Frontal cortex (tissue), 4 donors: ENCODE data around the gene SHLD2. TPM values are rescaled to one million over a fixed set of nuclear protein-coding genes. Genes with fewer than 3 reads are reported as not detected.
"Not testable (repeated sequence)": the region's sequence is repeated elsewhere in the genome, so short reads cannot be mapped to it uniquely, and the experiment has no call there.

Source experiments
- DNase-seq, 2 donors: peaks; one replicate each; pipeline ENCODE4 v3.0.0; 2012; ENCODE audit warnings: low spot score in 2 of 2
- FAIRE-seq: peaks from 2 replicates; lab custom pipeline; 2012; peaks lifted over from hg19 to GRCh38; lab: Jason Lieb, UNC
- total RNA-seq: library from RNA; depleted of rRNA; stranded (reverse); fragments of >200 nt; gene quantifications from one replicate; pipeline ENCODE4 v1.2.3, GENCODE V29; 2014
- donor health status: control.
- donor health status: control.
- donor health status: control.

The SHLD2 gene
- total RNA-seq, 1 donor from 2014 or later, result 42.8 TPM

DNA sequence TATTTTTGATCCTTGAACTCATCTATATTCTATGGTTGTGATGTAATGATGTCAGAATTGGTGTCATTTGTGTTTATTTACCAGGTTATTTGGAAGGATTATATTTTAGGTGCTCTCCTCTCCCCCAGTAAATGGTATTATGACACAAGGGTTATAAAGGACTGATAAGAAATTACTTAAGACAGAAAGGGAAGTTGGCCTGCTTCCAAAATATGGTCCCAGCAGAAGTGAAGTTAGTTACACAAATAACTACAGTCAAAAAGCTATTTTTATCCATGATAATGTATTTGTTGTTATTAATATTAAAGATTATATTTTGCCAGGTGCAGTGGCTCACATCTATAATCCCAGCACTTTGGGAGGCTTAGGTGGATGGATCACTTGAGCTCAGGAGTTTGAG lies 37.2 kb downstream of the SHLD2 start:
- DNase-seq, result not testable (repeated sequence)

DNA sequence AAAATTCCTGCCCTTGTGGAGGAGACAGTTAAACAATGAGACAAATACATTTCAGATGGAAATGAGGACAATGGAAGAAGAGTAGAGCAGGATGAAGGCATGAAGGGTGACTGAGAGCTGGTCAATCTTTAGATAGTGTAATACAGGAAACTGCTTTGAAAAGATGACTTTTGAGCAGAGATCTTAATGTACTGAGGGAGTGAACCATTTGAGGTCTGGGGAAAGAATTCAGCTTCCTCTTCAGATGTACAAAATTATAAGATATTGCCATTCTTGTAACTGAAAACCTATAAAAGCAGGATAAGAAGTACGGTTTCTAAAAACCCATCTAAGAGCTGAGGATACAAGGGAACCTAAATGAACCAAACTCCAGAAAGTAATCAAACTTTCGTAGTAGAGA lies 38.9 kb downstream of the SHLD2 start:
- DNase-seq, FAIRE-seq: not testable (repeated sequence)

More for the DNA sequence above, 37.2 kb downstream of the SHLD2 start:
- FAIRE-seq, result not testable (repeated sequence)

DNA sequence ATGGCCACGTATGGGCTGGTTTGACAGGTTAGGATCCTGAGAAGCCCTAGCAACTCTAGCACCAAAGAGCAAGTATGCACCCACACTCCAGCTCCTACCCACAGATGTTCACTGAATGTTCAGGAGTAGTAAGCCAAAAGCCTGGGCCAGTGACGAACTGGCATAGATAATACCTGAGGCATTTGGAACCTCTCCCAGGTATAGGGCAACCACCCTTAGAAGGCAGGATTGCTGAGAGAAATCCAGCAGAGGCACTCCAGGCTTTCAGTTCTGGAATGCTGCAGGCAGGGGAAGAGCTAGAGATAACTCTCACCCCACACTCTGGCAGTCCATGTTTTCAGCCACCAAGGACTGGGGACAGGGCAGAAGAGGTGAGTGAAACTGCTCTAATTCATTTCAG lies 39.4 kb downstream of the SHLD2 start:
- not testable (repeated sequence) for FAIRE-seq, DNase-seq

DNA sequence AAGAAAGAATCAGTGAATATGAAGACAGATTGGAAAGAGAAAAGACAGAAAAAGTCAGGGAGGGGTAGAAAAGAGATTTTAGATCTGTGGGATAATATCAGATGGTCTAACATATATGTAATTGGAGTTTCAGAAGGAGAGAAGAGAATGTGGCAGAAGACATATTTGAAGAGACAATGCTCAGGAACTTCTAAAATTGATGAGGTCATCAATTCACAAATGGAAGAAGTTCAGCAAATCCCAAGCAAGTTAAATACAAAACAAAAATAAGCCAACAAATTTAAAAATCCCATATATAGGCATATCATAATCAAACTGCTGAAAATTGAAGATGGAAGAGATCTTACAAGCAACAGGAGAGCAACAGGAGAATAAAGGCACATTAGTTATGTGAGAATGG lies 42.5 kb downstream of the SHLD2 start:
- not testable (repeated sequence) for FAIRE-seq, DNase-seq

DNA sequence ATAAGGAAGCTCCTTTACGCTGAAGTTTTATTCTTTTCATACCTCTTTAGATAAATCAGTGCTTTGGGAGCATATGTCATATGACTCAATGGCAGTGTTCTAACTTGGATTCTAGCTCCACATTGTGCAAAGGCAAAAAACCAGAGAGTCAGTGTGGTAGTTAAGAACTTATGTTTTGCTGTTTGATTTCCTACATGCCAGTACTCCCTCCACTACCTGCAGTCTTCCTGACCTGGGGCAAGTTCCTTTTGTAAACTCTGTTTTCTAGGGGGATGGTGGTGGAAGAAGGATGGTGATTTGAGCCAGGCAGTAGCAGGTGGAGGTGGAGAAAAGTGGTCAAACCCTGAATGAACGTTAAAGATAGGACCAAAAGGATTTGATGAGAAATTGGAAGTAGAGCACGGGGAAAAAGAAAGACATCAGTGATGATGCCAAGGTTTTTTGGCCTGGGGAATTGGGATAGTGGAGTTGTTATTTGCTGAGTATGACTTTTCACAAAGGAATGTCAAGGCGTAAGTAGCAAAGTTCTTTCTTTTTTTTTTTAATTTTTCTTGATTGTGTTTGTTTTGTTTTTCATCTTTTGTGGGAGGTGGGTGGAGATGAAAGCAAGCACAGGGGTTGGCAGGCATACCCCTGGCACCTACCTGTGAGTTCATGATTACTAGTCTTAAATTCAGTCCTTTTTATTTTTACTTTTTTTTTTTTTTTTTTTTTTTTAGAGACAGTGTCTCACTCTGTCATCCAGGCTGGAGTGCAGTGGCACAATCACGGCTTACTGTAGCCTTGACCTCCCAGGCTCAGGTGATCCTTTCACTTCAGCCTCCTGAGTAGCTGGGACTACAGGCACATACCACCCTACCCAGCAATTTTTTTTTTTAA lies 47.5 kb downstream of the SHLD2 start:
- DNase-seq, FAIRE-seq: not testable (repeated sequence)

DNA sequence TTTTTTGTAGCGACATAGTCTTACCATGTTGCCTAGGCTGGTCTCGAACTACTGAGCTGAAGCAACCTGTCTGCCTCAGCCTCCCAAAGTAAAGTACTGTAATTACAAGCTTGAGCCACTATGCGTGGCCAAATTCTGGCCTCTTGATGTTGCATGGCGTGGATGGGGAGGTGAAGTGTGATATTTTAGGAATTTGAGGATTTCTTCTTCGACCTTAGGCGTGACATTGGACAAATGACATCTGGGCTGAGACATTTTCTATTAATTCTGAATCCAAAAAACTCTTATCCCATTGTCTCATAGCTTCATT lies 48.1 kb downstream of the SHLD2 start:
- FAIRE-seq, DNase-seq: not testable (repeated sequence)

DNA sequence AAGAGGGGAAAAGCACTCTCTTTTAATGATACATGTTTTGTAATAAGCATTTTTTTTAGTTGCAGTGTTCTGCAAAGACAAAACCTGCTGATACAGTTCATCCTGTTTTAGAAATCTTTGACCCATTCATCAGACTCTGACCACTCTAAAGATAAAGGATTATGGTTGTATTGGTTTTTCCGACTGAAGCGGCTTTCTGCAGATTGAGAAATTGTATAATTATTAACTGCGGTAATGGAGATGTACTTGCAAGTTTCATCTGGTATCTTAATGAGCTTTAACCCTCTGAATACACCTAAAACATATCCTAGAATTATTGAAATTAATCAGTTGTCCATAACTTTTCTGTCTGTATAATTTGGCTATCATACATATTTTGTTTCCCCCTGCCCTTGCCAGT lies 50.6 kb downstream of the SHLD2 start:
- FAIRE-seq, DNase-seq: not testable (repeated sequence)

DNA sequence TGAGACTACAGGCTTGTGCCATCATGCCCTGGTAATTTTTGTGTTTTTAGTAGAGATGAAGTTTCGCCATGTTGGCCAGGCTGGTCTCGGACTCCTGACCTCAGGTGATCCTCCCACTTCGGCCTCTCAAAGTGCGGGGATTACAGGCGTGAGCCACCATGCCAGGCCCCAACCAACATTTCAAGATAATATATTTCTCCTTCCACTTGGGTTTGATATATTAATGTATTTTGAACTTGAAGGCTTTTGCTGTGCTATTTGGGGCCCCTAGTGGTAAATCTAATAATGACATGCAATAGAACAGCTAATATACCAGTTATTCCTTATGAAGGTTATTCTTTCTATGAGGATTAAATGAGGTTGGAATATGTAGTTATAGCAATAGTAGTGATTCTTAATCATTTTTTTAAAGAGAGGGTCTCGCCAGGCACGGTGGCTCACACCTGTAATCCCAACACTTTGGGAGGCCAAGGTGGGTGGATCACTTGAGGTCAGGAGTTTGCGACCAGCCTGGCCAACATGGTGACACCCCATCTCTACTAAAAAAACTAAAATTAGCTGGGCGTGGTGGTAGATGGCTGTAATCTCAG lies 54.1 kb downstream of the SHLD2 start:
- not testable (repeated sequence) for DNase-seq, FAIRE-seq

DNA sequence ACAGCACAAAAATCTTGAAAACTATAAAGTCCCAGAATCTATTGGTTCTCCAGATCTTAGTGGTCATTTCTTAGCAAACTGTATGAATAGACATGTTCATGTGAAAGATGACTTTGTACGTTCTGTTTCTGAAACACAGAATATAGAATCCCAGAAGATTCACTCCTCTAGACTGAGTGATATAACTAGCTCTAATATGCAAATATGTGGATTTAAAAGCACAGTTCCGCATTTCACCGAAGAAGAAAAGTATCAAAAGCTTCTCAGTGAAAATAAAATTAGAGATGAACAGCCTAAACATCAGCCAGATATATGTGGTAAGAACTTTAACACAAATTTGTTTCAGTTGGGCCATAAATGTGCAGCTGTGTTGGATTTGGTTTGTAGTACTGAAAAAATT lies 56.5 kb downstream of the SHLD2 start:
- FAIRE-seq, DNase-seq: not testable (repeated sequence)

DNA sequence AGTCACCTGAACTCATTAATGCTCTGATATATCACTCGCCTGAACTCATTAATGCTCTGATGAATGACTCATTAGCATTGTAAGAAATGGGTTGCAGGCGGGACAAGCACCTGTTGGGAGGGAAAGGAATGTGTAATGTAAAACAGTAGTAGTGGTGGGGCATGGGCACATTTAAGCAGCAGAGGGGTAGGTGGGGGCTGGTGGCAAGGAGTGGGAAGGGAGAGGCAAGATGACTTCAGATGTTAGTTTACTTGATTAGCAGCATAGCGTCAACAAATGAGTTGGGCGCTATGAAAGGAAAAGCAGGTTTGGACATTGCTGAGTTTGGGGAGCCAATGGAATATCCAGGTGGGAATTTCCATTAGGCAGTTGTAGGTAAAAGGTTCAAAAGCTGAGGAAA lies 61.8 kb downstream of the SHLD2 start:
- DNase-seq, FAIRE-seq: not testable (repeated sequence)

DNA sequence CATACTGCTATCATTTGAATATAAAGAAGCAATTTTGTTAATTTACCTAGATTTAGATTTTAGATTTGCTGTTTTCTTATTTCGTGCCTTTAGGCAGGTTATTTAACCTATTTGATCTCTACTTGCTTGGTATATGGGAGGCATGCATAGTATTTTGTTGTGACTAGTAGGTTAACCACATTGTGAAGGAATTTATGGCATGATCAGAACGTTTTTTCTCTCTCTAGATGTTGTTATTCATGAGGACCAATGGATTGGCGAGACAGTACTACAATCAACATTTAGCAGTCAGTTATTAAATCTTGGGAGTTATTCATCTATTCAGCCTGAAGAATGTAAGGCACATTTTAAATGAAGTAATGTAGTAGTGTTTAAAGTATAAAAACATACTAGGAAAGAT lies 62.8 kb downstream of the SHLD2 start:
- not testable (repeated sequence) for DNase-seq, FAIRE-seq

DNA sequence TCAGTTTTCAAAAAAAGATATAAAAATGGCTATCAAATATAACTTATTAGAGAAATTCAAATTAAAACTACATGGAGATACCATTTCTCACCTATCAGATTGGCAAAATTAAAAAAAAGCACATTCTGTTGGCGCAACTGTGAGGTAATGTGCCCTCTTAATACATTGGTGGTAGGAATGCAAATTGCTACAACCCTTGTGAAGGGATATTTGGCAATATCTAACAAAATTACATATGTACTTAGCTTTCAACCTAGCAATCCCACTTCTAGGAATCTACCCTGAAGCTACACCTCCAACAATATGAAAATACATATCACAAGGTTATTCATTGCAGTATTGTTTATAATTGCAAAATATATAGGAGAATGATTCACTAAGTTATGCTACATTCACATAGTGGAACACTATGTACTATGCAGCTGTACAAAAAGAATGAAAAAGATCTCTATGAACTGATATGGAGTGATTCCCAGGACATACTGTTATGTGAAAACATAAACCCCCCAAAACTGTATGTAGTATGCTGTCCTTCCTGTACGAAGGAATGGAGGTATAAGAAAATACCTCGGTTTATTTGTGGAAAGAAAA lies 67.8 kb downstream of the SHLD2 start:
- DNase-seq, FAIRE-seq: not testable (repeated sequence)

DNA sequence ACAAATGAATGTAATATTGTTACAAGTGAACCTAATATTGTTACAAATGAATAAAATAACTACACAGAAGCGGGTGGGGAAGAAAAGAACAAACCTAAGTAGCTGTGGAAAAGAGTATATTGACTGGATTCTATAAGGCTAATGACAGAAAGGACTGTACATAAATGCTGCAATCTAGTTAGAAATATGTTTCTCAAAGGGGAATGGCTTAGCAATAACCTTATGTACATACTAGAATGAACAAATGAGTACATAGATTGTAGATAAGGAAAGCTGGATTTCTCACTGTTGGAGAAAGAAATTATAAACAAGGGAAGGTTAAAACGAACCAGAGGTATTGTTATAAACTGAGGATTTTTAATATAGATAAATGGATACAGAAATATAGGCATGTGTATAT lies 68.4 kb downstream of the SHLD2 start:
- not testable (repeated sequence) for FAIRE-seq, DNase-seq

DNA sequence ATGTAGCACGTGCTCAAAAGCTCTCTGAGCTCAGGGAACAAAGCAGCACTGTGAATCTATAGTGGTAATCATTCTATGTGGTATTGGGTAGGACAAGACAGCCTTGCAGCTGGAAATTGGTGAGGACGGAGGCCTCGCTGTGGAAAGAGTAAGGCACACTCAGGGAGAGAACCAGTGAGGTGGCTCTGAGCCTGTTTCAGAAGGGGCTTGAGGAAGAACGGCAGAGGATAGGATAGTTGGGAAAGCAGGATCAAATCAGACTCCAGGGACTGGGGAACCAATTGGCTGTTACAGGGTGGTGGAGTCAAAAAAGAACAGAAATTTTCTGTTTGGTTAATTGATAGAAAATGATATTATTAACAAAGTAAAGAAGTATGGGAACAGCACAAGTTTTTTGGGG lies 74.9 kb downstream of the SHLD2 start:
- not testable (repeated sequence) for FAIRE-seq, DNase-seq

DNA sequence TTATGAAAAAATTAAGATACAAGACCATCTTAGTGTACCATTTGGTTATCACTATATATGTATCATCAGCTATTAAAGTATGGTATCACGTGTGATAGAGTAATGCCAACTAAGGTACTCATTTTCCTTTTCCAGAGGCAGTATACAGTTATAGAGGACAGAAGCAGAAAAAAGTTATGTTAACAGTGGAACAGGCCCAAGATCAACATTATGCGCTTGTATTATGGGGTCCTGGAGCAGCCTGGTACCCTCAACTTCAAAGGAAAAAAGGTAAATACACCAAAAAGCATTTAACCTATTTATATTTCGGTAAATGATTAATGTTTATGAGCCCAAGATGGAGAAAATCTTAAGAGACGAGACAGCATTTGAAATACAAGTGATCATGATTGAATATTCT lies 75.7 kb downstream of the SHLD2 start:
- not testable (repeated sequence) for FAIRE-seq, DNase-seq

DNA sequence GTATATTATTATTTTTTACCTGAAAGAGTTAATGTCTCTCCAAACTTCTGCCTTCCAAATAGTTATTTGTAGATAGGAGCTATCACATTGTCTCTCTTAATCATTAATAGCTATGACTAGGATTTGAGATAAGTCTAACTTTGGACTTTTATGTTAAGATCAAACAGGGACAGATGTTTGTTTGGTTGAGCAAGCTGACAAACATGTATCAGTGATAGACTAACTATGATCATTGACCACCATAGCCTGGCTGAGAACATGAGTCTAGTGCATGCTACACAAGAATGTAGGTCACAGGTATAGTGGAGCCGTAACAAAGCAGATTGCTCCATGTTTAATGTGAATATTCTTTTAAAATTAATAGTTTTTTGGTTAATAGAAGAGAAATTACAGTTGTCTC lies 76.7 kb downstream of the SHLD2 start:
- not testable (repeated sequence) for DNase-seq, FAIRE-seq

DNA sequence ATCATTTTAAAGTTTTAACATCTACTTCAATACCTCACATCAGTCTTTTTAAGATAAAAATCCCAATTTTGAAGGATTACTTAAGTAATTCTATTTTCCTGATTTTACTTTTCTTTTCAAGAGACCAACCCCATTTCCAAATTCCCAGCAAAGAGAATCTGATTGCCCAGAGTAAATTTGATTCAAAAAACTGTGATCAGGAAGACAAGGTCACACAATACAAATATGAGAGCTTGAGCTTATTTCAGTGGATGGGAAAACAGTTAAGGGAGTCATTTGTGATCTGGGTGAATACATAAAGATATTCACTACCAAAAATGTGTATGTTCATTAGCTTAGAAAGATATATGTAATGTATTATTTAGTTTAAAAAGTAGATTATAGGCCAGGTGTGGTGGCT lies 77.2 kb downstream of the SHLD2 start:
- not testable (repeated sequence) for DNase-seq, FAIRE-seq

DNA sequence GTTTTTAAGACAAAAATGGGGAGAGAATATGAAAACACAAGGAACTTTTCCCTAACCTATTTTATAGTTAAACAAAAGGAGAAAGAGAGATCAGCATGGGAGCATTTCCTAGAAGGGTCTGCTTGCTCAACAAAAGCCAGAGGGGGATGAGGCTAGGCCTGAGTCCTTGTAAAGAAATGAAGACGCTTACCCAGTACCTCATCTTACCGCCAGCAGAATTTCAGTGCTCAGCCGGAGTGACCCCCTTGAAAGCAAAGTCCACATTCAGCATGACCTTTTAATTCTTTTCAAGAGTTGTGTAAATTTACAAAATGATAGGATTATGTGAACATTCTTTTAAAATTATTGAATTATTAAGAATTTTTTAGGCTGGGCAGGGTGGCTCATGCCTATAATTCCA lies 82.6 kb downstream of the SHLD2 start:
- FAIRE-seq, result not testable (repeated sequence)

DNA sequence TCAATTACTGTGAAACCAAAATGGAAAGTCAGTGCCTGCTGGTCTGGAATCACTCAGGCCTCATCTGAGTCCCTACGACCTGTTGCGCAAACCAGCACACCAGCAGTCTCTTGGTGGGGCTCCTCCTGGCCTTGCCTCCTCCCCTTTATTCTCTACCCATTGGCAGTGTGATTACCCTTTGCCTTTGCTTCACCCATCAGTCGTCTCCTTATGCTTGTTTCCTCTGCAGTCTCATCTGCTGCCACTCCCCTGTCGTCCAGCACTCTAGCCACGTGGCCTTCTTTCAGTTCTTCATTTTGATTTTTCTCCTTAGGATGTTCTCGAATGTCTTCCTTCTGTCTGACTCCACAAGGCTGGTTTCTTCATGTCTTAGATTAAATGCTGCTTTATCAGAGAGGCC lies 89.4 kb downstream of the SHLD2 start:
- DNase-seq, FAIRE-seq: not testable (repeated sequence)

More for the DNA sequence above, 82.6 kb downstream of the SHLD2 start:
- DNase-seq, result not testable (repeated sequence)

DNA sequence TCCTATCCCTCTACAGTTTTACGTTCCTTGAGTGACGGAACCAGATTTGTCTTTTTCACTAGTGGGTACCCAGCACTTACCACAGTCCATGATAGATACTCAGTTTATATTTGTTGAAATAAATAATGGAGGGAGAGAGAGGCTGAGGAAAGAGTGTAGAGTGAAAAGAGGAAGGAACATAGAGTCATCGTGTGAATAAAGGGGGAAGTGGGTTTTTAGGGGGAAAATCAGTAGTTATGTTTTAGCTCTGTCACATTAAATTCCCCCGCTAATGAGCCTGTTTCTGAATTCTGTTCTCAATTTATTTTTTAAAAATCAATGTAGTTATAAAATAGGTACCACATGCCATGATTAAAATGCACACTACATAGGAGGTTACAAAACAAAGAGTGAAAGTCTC lies 91.0 kb downstream of the SHLD2 start:
- DNase-seq, FAIRE-seq: not testable (repeated sequence)
